Measurements from ENCODE around the gene RGS19. TPM values are rescaled to one million over a fixed set of nuclear protein-coding genes. Genes with fewer than 3 reads are reported as not detected.

Gene RGS19
- polyA plus RNA-seq, 1 of the 3 experiments (the other 2 are of a cell fraction) = 20.5 TPM

- POLR2A ChIA-PET = no interaction called here
- TF ChIP-seq CTCF (IDR thresholded peaks at IDR 0.05) (no peak), RFX5 (IDR thresholded peaks at IDR 0.05; ENCODE audit: low read length) (no peak), NRF1 (IDR thresholded peaks at IDR 0.05; ENCODE audit: low read depth, low read length) (no peak), MEF2A (IDR thresholded peaks at IDR 0.05; ENCODE audit: borderline replicate concordance, low read depth) (no peak)
- WGBS (ENCODE audit: low lambda C conversion rate) = 89% methylated on average over 8 of the region's 11 CpGs
Measured at GRCh38 chr20:64095927-64096326, 16.6 kb upstream of the RGS19 start.

GRCh38 chr20:64095455-64095854 lies 16.1 kb upstream of the RGS19 start:
- Histone ChIP-seq H2AFZ (ENCODE audit: low read depth) (no peak overlapping the region), H3K79me2 (ENCODE audit: insufficient read depth) (no peaks in the 10 kb centered on the region), H3K9me3 (no peaks in the 10 kb centered on the region), H3K36me3 (replicated peaks in 1 of 2; ENCODE audit: control insufficient read depth in 1 of 2, insufficient read depth in 2 of 2, low read length in 1 of 2) (no peaks in the 10 kb centered on the region), H3K9ac (no peak overlapping the region), H3K4me2 (no peak overlapping the region), H3K9me2 (no peaks in the 10 kb centered on the region), H3K27me3 (ENCODE audit: insufficient read depth) (no peaks in the 10 kb centered on the region), H3K4me1 (ENCODE audit: control insufficient read depth in 1 of 2, insufficient read depth in 2 of 2, low read depth in 1 of 2, low read length in 1 of 2) (peaks cover 0 to 19% of the 10 kb centered on the region in 2 experiments; a peak in 1 of 4 replicates), H3K27ac (ENCODE audit: low read depth in 2 of 2, low read length in 1 of 2) (no peak overlapping the region), H3K4me3 (ENCODE audit: low read depth in 2 of 2, low read length in 1 of 2) (no peak overlapping the region), H4K20me1 (ENCODE audit: insufficient read depth) (no peaks in the 10 kb centered on the region), H3F3A (replicated peaks; ENCODE audit: insufficient read depth) (no peaks in the 10 kb centered on the region)
- WGBS (ENCODE audit: low lambda C conversion rate) = 80% methylated on average over 2 of the region's 4 CpGs
- DNase-seq = no peak
- TF ChIP-seq EZH2phosphoT487 (IDR thresholded peaks at IDR 0.05; ENCODE audit: borderline replicate concordance, low read depth) = no peak
- TF ChIP-seq SIN3A (IDR thresholded peaks at IDR 0.05; ENCODE audit: borderline replicate concordance, low read depth, low read length) = no peak
- no peak for TF ChIP-seq TCF12 (IDR thresholded peaks at IDR 0.05)
- no peak for TF ChIP-seq TEAD4 (IDR thresholded peaks at IDR 0.05; ENCODE audit: borderline replicate concordance, insufficient read depth)
- TF ChIP-seq PBX3 (IDR thresholded peaks at IDR 0.05) = no peak
- no peak for TF ChIP-seq RAD21 (IDR thresholded peaks at IDR 0.05; ENCODE audit: low read length)
- CTCF ChIA-PET = interaction anchor here (0.6 to 1.8 kb wide), 3 partner anchors 11 to 603 kb away, joined by 3 to 8 read pairs (median 3); partner anchors contain the start of gene LKAAEAR1
- POLR2A ChIA-PET = no interaction called here

More at GRCh38 chr20:64095927-64096326, 16.6 kb upstream of the RGS19 start:
- H3K27ac ChIP-seq (ENCODE audit: low read depth in 2 of 2, low read length in 1 of 2) = no peak overlapping the region
- no peaks in the 10 kb centered on the region for H3K9me3 ChIP-seq
- H3K27me3 ChIP-seq (ENCODE audit: insufficient read depth) = no peaks in the 10 kb centered on the region
- no peaks in the 10 kb centered on the region for H3K36me3 ChIP-seq (replicated peaks in 1 of 2; ENCODE audit: control insufficient read depth in 1 of 2, insufficient read depth in 2 of 2, low read length in 1 of 2)
- no peak overlapping the region for H3K9ac ChIP-seq
- no peaks in the 10 kb centered on the region for H4K20me1 ChIP-seq (ENCODE audit: insufficient read depth)
- H3F3A ChIP-seq (replicated peaks; ENCODE audit: insufficient read depth) = no peaks in the 10 kb centered on the region
- CTCF ChIA-PET = interaction anchor here (0.9 to 1.8 kb wide), 3 partner anchors 11 to 24 kb away, joined by 3 to 8 read pairs (median 3); partner anchors contain the start of genes LKAAEAR1 and NPBWR2
- H3K4me1 ChIP-seq (ENCODE audit: control insufficient read depth in 1 of 2, insufficient read depth in 2 of 2, low read depth in 1 of 2, low read length in 1 of 2) = peaks cover 0 to 17% of the 10 kb centered on the region in 2 experiments; a peak in 1 of 4 replicates
- H2AFZ ChIP-seq (ENCODE audit: low read depth) = no peak overlapping the region
- H3K9me2 ChIP-seq = no peaks in the 10 kb centered on the region
- H3K4me3 ChIP-seq (ENCODE audit: low read depth in 2 of 2, low read length in 1 of 2) = no peak overlapping the region
- DNase-seq = no peak
- H3K79me2 ChIP-seq (ENCODE audit: insufficient read depth) = no peaks in the 10 kb centered on the region
- H3K4me2 ChIP-seq = no peak overlapping the region

All from SK-N-SH (cell line).